ENCODE results near the gene CEP164.

Gene CEP164

DNA sequence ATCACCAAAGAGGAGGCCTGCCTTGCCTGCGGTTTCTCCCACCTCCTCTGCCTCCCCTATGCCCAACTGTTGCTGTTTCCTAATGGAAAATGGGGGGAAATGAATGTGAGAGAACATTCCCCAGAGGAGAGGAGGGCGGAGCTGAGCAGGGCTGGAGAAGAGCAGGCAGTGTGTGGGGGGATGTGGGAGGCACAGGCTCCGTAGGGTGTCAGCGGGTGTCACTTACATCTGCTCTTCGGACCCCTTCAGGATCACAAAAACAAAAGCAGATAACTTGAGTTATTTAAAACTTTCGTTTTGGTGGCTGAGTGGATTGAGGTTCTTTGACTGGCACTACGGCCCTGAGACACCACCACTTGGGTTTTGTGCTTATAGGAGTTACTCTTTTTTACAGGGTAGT is 93.8 kb downstream of the CEP164 start:
- no peak for DNase-seq (ENCODE audit: low read depth)

DNA sequence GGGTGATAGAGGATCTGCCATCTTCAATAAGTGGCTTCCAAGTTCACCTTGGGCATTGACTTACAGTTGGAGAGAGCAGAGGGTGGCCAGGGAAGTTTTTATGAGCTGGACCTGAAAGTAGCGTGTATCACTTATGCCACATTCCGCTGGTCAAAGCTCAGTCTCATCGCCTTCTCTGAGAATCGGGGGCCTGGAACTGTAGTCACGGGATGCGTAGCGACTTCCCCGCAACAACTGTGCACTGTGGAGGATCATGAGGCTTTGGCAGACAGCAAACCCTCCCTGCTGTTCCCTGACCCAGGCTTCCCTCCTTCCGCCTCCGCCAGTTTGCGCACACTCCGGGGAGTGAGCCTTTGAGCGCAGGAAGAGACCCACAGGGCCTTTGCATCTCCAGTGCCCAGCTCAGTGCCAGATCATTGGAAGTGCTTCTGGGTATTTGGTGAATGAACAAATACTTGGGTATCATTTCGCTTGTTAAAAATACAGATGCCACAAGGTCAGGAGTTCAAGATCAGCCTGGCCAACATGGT is 95.5 kb downstream of the CEP164 start:
- no peak for DNase-seq (ENCODE audit: low read depth)

DNA sequence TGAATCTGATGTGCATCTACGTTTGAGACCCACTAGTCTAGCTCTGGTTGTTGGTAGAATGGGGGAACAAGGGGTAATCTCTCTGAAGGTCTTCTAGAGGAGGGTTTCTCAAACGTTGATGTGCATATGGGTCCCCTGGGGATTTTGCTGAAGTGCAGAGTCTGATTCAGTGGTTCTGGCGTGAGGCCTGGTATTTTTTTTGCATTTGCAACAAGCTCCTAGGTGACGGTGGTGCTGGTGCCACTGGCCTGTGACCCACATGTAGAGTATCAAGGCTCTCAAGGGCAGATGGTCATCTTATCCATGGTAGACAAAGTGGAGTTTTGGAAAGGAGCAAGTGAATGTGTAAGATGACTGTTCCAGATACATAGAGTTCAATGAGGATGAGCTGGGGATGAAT is 97.1 kb downstream of the CEP164 start:
- DNase-seq (ENCODE audit: low read depth), result no peak

DNA sequence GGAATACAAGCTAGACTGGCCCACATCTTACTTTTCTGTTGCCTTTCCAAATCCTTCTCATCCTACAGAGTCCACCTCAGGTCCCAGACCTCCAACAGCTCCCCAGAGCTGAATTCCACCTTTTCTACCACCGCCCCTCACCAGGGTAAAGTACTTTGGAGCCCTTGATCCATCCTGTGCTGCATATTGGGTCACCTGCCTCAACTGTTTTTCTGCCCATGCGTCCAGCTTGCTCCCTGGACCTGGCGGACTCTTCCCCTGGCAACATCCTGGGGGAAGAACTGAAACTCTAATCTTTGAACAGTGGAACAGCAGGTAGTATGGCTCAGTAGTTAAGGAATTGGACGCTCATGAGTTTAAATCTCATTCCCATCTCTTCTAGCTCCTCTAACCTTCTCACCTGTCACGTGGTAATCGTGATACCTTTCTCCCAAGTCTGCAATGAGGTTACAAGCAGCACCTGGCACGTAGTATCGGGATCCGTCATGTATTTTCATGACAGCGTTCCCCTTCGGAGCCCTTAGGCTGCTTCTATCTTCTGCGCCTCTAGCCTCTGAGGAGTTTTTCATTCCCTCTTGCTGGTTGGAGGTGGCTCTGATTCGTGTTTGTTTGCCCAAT is 98.1 kb downstream of the CEP164 start:
- no peak for DNase-seq (ENCODE audit: low read depth)

DNA sequence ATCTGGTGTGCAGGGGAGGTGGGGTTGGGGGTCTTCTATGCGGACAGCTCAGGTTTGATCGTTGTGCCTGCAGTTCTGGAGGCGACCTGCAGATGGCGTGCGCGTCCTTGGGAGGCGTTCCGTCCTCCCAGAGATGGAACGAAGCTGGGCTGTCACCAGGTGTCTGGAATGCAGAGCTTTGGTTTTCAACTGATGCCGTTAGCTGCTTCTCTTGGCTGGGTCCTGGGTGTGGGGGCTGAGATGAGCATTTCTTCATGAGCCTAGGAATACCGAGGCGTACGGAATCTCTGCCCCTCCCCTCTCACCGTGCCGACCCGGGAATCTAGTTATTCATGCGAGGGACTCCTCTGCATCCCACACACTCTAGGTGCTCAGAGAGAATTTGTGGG is 98.6 kb downstream of the CEP164 start:
- DNase-seq (ENCODE audit: low read depth), result peak; percentile 59

DNA sequence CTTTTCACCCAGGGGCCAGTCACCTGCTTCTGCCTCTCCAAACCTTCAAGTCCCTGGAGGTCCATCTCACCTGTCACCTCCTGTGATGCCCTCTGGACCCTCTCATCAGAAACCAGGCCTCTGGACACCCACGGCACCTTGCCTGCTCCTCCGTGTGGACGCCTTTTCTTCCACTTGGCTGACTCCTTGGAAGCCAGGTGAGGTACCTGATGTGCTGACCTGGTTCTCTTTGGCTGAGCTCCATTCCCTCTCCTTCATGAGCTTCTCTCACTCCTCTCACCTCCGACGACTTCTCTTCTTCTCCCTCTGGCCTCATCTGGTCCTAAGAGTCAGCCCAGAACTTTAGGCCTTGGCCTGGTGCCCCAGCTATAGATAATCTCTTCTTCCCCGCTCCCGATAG is 99.3 kb downstream of the CEP164 start:
- no peak for DNase-seq (ENCODE audit: low read depth)

DNA sequence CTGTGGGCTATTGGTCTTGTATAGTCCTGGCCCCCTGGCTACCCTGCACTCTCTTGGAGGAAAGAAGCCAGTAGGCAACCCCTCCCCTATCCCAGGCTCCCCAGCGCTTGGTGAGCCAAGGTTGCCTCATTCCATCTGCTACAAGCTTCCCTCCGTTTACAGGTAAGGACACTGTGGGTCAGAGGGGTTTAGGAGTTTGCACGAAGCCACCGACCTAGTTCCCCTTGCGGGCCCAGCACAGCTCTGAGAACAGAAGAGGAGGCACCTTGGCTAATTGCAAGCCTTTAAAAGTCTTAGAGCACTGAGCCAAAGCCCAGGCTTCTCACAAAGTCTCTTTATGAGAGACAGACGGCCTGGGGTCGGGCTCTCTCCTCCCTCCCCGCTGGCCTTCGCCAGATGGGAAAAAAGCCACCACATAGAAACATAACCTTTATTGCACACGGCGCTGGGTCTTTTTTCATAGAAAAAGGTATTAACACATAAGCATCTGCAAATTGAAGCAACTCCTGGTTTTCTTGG is 99.8 kb downstream of the CEP164 start:
- DNase-seq (ENCODE audit: low read depth), result no peak

DNA sequence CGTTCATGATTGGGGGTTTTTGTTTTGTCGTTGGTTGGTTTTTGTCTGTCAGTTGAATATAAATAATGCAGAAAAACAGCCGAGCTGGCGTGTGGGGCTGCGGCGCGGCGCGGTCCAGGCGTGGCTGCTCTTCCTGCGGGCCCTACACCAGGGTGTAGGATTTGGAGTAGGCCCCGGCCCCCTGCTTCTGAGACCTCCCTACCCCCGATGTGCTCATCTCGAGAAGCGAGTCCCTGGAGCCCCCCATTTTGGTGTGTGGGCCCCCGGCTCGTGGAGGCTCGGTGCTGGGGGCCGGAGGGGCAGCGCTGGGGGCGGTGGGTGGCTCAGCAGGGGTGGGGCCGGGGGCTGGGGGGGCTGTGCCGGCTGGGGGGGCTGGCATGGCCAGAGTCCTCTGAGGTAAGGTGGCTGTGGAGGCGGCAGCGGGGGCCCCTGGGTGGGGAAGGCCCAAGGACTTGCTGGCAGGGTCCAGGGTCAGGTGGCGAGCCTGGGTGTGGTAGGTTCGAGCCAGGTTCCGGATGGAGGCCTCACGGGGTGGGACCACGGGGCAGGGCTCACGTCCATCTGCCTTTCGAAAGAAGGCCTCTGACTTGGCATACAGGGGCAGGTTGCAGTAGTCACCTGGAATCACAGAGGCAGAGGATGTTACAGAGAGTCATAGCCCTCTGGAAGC is 100.7 kb downstream of the CEP164 start:
- no peak for DNase-seq (ENCODE audit: low read depth)

DNA sequence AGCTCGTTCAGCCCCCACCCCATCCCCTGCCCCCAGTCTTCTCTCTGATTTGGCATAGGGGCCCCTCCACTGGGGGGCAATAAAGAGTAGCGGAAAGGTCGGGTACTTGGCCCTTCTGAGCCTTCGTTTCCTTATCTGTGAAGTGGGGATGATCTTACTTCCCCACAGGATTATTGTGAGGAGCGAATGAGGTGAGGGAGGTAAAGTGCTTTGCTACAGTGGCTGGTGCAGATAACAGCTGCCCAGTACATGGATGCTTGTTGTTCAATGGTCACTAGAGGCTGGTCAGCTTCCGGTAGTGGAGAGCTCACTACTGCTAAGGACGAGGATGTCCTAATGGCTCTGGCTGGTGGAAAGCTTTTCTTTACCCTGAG is 101.2 kb downstream of the CEP164 start:
- DNase-seq (ENCODE audit: low read depth), result no peak

DNA sequence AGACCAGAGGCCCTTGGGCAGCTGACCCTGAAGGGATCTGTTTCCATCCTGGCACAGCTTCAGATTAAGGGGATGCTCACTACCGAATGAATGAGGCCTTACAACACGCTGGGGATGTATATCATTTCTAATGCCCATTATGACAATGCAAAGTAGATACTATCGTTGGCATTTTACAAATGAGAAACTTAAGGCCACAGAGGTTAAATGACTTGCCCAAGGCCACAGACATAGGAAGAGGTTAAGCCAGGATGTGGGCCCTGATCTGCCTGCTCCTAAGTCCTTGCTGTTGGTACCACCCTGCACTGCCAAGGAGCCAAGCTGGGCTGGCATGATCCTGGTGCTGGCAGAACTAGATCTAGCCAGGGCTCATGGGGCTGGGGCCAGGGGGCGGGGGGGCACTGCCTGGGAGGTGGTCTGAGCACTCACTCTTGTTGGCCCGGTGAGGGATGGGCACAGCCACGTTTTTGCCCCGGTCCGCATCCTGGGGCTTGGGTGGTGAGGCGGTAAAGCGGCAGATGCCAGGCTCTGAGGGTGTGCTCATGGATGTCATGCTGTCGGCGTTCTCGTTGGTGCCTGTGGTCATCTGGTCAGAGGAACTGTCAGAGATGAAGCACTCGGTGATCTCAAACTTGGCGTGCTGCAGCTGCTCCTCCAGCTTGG is 102.8 kb downstream of the CEP164 start:
- no peak for DNase-seq (ENCODE audit: low read depth)

DNA sequence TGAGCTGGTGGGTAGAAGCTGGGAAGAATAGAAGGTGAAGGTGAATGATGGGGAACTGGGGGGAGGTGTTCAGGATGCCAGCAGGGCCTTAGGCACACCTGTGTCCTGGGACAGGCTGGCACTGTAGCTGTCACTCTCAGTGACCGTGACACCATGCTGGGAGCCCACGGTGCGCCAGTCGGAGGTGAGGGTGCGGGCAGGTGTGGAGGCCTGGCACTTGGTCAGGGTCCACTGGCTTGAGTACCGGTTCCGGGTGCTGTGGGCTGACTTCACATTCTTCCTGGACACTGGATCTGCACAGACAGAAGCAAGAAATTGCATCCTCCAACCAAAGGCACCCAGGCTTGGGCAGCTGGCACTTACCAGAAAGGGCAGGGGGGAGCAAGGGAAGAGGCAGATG is 103.8 kb downstream of the CEP164 start:
- DNase-seq (ENCODE audit: low read depth), result no peak

DNA sequence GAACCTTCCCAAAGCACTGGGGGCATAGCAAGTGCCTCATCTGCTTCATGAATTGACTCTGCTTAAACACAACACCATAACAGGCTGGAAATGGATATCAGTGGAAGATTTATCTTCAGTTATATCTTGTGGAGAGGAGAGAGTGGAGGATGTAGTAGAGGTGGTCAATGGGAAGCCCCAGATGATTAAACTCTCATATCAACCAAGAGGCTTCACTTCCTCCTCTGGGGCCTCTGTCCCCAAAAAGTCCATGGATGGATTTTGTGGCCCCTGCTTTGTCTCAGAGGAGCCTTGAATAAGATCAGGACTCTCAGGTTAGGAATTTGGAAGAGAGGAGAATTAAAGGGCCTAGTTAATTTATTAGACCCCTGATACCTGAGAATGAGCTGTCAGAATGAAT is 106.1 kb downstream of the CEP164 start:
- no peak for DNase-seq (ENCODE audit: low read depth)

DNA sequence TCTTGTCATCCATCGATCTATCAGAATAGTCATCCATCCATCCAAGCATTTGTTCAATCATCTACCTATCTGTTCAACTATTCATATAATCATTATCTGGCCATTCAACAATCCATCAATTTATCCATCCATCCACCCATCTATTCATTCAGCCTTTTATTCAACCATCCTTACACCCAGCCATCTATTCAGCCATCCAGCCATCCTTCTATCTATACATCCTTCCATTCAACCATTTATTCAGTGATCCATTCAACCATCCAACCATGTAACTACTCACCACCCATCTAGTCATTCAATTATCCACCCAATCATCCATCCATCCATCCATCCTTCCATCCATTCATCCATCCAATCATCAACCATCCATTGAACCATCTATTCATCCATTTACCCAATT is 106.8 kb downstream of the CEP164 start:
- no peak for DNase-seq (ENCODE audit: low read depth)

DNA sequence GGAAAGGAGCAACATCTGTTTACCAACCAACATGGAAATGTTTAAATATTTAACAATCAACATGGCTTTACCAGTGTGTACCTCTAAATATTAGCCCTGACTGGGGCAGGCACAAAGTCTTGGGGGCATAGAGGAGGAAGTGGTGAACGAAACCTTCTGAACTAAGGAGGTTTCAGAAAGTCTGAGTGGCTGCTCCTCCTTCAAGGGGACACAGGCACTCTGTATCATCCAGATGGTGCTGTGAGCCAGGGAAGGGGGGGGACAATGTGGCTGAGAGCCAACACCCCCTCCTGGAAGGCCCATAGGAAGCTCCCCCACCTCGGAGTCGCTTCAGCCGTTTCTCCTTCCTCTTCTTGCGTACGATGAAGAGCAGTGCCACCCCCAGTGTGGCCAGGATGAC is 107.7 kb downstream of the CEP164 start:
- no peak for DNase-seq (ENCODE audit: low read depth)

DNA sequence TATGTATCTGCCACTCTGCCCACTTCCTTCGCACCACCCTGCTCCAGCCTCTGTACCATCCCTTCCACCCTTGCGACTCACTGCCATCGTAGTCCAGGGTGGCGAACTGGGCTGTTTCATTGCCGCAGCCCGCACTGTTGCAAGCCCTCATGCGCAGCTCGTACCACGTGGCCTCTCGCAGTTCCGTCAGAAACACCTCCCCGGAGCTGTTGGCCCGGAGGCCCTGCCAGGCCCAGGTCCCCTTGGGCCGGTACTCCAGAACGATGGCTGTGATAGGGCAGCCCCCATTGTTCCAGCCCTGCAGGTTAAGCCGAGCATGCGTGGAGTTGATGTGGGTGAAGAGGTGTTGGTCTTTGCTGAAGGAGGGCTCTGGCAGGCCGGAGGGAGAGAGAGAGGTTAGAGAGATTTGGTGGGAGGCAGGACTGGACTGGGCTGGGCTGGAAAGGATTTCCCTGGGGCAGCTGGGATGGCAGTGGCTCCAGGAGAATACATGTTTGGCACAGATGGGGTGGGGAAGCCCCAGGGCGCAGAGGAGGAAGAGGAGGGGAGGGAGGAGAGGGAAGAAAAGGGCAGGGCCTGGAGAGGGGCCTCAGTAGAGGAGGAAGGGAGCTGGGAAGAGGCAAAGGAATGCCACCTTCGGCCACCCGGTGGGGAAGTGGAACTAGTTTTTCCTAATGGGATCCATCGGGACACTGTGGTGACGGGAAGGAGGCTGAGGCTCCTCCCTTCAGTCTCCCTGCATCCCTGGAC is 109.6 kb downstream of the CEP164 start:
- no peak for DNase-seq (ENCODE audit: low read depth)

DNA sequence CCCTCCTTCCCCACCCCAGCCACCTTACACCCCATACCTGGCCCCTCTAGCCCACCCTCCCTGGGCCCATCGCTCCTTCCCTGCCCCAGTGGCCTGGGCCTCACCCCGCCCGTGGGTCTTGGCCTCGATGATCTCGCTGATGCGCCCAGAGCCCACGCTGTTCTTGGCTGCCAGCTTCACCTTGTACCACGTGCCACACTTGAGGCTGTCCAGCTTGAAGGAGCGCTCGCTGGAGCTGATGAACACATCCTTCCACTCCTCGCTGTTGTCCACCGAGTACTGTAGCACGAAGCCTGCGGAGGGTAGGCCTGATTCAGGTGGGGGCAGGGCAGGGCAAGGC is 110.1 kb downstream of the CEP164 start:
- DNase-seq (ENCODE audit: low read depth), result no peak

DNA sequence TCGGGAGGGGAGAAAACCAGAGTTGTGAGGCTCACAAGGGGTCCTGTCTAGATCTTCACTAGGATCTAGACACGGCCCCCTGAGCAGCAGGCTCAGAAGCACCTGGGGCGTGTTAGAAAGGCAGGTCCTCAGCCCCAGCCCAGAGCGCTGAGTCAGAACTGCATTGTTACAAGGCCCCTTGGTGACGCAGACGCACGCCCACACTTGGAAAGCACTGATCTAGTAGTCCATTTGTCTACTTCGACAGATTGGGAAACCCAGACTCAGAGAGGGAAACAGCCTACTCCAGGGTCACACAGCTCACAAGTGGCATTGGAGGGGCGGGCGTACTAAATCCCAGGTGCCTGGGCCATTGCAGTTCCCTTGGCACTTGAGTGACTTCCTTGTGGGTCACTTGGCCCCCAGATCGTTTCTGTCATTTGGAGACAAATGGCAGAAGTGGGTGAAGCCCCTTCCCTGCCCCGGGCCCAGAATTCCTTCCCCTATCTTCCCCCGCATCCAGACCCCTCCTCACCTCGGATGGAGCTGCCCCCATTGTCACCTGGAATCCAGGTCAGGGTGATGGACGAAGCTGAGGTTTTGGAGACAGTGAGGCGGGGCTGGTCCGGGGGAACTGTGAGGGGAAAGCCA is 110.8 kb downstream of the CEP164 start:
- DNase-seq (ENCODE audit: low read depth), result no peak

DNA sequence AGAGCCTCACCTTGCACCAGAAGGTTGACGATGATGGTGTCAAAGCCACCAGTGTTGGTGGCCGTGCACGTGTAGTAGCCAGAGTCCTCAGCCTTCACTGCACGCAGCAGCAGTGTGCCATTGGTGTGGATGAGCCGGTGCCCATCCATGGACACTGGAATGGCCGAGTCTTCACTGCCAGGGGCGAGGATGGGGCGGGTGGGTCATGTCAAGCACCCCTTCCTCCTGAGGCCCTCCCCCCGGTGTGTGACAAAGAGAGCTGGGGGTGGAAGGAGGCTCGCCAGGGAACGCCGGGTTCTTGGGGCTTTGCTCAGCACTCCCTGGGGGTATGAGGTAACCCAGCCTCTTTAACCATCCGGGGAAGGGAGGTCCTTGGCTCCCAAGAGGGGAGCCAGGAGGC is 111.6 kb downstream of the CEP164 start:
- DNase-seq (ENCODE audit: low read depth), result no peak

DNA sequence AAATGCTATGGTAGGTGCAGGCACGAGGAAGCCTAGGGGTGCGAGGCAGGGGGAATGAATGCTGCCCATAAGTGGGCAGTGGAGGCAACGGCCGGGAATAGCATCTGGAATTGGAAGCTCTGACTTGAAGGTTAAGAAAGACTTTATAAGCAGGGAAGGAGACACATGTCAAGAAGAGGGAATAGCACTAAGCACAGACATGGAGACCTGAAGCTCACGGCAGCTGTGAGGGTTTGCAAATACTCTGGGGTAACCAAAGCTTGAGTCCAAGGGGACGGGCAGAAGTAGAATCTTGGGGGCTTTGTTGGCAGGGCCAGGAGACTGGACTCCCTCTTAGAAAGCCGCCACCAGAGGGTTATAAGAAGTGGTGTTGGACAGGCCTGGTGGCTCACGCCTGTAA is 112.6 kb downstream of the CEP164 start:
- DNase-seq (ENCODE audit: low read depth), result no peak

DNA sequence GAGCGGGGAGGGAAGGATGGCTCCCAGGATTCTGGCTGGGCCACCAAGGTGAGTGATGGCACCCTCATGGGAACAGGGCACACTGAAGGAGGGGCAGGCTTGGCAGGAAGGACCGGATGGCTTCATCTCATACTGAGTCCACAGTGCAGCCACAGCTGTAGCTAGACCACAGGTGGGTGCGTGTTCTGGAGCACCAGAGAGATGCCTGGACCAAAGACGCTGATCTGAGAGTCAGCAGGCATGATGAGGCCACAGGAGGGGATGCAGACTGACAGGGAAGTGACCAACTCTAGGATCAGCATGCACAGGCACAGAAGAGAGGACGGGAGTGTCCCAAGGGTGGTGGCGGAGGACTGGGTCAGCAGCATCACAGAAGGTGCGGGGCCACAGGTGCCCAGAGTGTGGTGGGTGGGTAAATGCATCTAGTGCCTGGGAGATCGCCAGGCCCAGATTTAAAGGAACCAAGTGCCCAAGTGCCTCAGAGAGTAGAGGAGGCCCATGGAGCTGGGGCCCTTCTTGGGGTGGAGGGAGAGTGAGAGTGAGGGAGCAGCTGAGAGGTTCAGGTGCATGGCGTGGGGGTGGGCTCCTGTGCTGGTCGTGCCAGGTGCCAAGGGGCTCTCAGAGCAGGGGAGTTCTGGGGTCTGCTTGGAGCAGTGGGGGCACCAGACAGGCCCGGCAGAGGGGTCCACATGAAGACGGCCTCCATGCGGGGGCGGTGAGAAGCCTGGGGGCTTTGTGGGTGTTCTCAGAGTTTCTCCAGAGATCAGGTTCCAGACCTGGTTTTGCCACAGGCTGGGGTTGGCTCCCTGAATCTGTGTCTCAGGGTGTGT is 113.7 kb downstream of the CEP164 start:
- no peak for DNase-seq (ENCODE audit: low read depth)

Data from activated T-cell treated with anti-CD3 and anti-CD28 coated beads for 1 hour (primary cell).